ENCODE data around the gene MYOZ2.
A peak's percentile ranks its signal among the peaks of the same experiment; 100 is the strongest.

Gene MYOZ2

DNA sequence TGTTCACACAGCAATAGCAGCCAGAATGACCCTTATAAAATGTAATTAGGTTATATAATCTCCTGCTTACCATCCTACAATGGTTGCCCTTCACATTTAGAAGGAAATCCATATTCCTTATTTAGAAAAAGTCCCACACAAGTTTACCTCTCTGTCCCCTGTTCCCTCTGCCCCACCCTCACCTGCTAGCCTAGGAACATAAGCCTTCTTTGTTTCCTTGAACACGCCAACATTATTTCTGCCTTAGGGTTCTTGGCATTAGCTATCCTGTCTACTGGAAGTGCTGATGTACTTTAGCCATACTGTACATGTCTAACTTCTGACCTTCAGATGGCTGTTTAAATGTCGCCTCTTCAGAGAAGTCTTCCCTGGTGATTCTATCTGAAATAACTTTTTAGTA, 48.5 kb downstream of the MYOZ2 start:
- no peak for DNase-seq (ENCODE audit: low read depth)
- no peak for TF ChIP-seq CTCF (conservative IDR thresholded peaks at IDR 0.05; ENCODE audit: low read length)
- no peak overlapping the region for H3K4me3 ChIP-seq (ENCODE audit: low read length)

DNA sequence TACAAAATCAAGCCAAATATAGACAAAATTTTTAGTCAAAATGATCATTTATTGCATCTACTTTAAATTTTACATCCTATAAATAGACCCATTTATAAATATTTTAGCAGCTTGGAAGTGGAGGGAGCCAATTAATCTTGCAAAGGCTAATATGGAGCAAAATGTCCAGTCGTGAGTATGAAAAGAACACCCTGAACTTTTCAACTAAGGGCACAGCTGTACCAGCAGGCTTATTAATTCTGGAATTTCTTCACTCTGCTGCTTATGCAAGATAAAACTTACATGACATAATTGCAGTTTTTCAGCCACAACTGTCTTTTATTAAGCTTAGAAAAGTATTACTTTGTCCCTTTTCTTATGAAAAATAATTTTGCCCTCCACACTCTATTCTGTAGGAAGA, 54.0 kb downstream of the MYOZ2 start:
- TF ChIP-seq CTCF (conservative IDR thresholded peaks at IDR 0.05; ENCODE audit: low read length) = no peak
- H3K4me3 ChIP-seq (ENCODE audit: low read length) = no peak overlapping the region
- peak; percentile 42 for DNase-seq (ENCODE audit: low read depth)

- DNase-seq (ENCODE audit: low read depth) = no peak
- TF ChIP-seq CTCF (conservative IDR thresholded peaks at IDR 0.05; ENCODE audit: low read length) = no peak
- no peak overlapping the region for H3K4me3 ChIP-seq (ENCODE audit: low read length)
These were observed 54.7 kb downstream of the MYOZ2 start for GRCh38 chr4:119190354-119190753.

GRCh38 chr4:119191505-119191904, 55.9 kb downstream of the MYOZ2 start:
- H3K4me3 ChIP-seq (ENCODE audit: low read length) = no peak overlapping the region
- DNase-seq (ENCODE audit: low read depth) = no peak
- TF ChIP-seq CTCF (conservative IDR thresholded peaks at IDR 0.05; ENCODE audit: low read length) = no peak

GRCh38 chr4:119197772-119198212, 62.2 kb downstream of the MYOZ2 start:
- no peak overlapping the region for H3K4me3 ChIP-seq (ENCODE audit: low read length)
- no peak for TF ChIP-seq CTCF (conservative IDR thresholded peaks at IDR 0.05; ENCODE audit: low read length)
- DNase-seq (ENCODE audit: low read depth) = no peak

- no peak for DNase-seq (ENCODE audit: low read depth)
- no peak overlapping the region for H3K4me3 ChIP-seq (ENCODE audit: low read length)
- no peak for TF ChIP-seq CTCF (conservative IDR thresholded peaks at IDR 0.05; ENCODE audit: low read length)
These were observed 69.3 kb downstream of the MYOZ2 start for GRCh38 chr4:119204916-119205315.

- no peak for DNase-seq (ENCODE audit: low read depth)
- no peak overlapping the region for H3K4me3 ChIP-seq (ENCODE audit: low read length)
- no peak for TF ChIP-seq CTCF (conservative IDR thresholded peaks at IDR 0.05; ENCODE audit: low read length)
These were observed 70.1 kb downstream of the MYOZ2 start for GRCh38 chr4:119205690-119206089.
